SK-N-SH (cell line): ENCODE measurements around the gene FBXO4.

Source experiments
- MEF2A ChIP-seq: IDR thresholded peaks from 2 replicates; pipeline ENCODE4 v1.4.0; 2012; ENCODE audit warnings: low read depth, borderline replicate concordance
- POLR2AphosphoS5 ChIP-seq: IDR thresholded peaks from 2 replicates; pipeline ENCODE4 v1.6.1; 2012; ENCODE audit warnings: low read depth, low read length
- RAD21 ChIP-seq: IDR thresholded peaks from 2 replicates; pipeline ENCODE4 v1.6.1; 2012; ENCODE audit warnings: mild to moderate bottlenecking, low read length
- TF ChIP-seq, protein P1 (sequence below): fragments of 200-600 bp; sonication (generic); IDR thresholded peaks from 2 replicates; pipeline ENCODE4 v1.6.1; 2017; ENCODE audit warnings: antibody characterized with exemption, mild to moderate bottlenecking, moderate library complexity

GRCh38 chr5:41882765-41883164, 42.3 kb upstream of the FBXO4 start:
- no peak for TF ChIP-seq POLR2AphosphoS5
- TF ChIP-seq, protein P1, sequence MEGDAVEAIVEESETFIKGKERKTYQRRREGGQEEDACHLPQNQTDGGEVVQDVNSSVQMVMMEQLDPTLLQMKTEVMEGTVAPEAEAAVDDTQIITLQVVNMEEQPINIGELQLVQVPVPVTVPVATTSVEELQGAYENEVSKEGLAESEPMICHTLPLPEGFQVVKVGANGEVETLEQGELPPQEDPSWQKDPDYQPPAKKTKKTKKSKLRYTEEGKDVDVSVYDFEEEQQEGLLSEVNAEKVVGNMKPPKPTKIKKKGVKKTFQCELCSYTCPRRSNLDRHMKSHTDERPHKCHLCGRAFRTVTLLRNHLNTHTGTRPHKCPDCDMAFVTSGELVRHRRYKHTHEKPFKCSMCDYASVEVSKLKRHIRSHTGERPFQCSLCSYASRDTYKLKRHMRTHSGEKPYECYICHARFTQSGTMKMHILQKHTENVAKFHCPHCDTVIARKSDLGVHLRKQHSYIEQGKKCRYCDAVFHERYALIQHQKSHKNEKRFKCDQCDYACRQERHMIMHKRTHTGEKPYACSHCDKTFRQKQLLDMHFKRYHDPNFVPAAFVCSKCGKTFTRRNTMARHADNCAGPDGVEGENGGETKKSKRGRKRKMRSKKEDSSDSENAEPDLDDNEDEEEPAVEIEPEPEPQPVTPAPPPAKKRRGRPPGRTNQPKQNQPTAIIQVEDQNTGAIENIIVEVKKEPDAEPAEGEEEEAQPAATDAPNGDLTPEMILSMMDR, result no peak
- no peak for TF ChIP-seq MEF2A
- no peak for TF ChIP-seq RAD21
